Right atrium auricular region (tissue), 2 donors: ENCODE data around the gene GARNL3. TPM values are rescaled to one million over a fixed set of nuclear protein-coding genes. Genes with fewer than 3 reads are reported as not detected.

Source experiments
- DNase-seq: peaks from one replicate; pipeline ENCODE4 v3.0.0-alpha.2; 2019; ENCODE audit warnings: low spot score
- H3K27ac ChIP-seq, 2 donors: fragments of 200-600 bp; sonication (generic); 1 replicate in 1 of 2; 2 replicates in 1 of 2; pipeline ENCODE4 v1.5.1; 2016 to 2019
- H3K27me3 ChIP-seq, 2 donors: fragments of 200-600 bp; sonication (generic); one replicate each; pipeline versions ENCODE4 v1.5.1 to v1.6.0; 2017 to 2019
- H3K36me3 ChIP-seq: fragments of 200-600 bp; sonication (generic); one replicate; pipeline ENCODE4 v1.5.1; 2016
- H3K4me1 ChIP-seq, 2 donors: fragments of 200-600 bp; sonication (generic); one replicate each; pipeline versions ENCODE4 v1.5.1 to v1.6.0; 2017 to 2019
- H3K4me3 ChIP-seq, 2 donors: fragments of 200-600 bp; sonication (generic); 1 replicate in 1 of 2; 2 replicates in 1 of 2; pipeline ENCODE4 v1.5.1; 2017 to 2019; ENCODE audit warnings: mild to moderate bottlenecking in 1 of 2, moderate library complexity in 1 of 2
- H3K9me3 ChIP-seq, 2 donors: fragments of 200-600 bp; sonication (generic); one replicate each; pipeline ENCODE4 v1.5.1; 2019
- CTCF ChIP-seq, 2 donors: fragments of 200-600 bp; sonication (generic); IDR thresholded peaks; one replicate each; pipeline ENCODE4 v1.5.1; 2019; ENCODE audit warnings: antibody characterized with exemption in 2 of 2
- total RNA-seq, 2 donors: library from RNA; depleted of rRNA; stranded (reverse); fragments of >200 nt; gene quantifications; one replicate each; pipeline ENCODE4 v1.1.0, GENCODE V29; 2016

Gene GARNL3
- total RNA-seq, 2 donors from 2014 or later = 8.9 to 17.7 TPM

GRCh38 chr9:127423934-127424675 is 159.5 kb downstream of the GARNL3 start, which contains the start of gene ZNF79:
Gene ZNF79, plus strand, starts transcription at chr9:127424382. Its CDS starts 406 bp downstream, at chr9:127424788.
- peak; percentile 95 for DNase-seq
- peaks cover 0 to 32% of the 10 kb centered on the region in 2 donors for H3K4me1 ChIP-seq
- H3K9me3 ChIP-seq = no peaks in the 10 kb centered on the region
- peak in 1 of 2 donors; percentile 17 for TF ChIP-seq CTCF (IDR thresholded peaks at IDR 0.05)
- peaks cover 7% of the 10 kb centered on the region for H3K36me3 ChIP-seq
- no peaks in the 10 kb centered on the region for H3K27me3 ChIP-seq
- peak within 1 kb of the TSS; percentile 73 to 89 for H3K4me3 ChIP-seq
- H3K27ac ChIP-seq = peak within 1 kb of the TSS; percentile 86 to 88

GRCh38 chr9:127424676-127424999 is 160.1 kb downstream of the GARNL3 start:
- H3K27me3 ChIP-seq = no peaks in the 10 kb centered on the region
- no peaks in the 10 kb centered on the region for H3K9me3 ChIP-seq
- TF ChIP-seq CTCF (IDR thresholded peaks at IDR 0.05) = no peak
- H3K4me3 ChIP-seq = peak overlapping the region; percentile 73 to 89
- DNase-seq = no peak
- peaks cover 11% of the 10 kb centered on the region for H3K36me3 ChIP-seq
- peak overlapping the region; percentile 86 to 88 for H3K27ac ChIP-seq
- peaks cover 0 to 32% of the 10 kb centered on the region in 2 donors for H3K4me1 ChIP-seq

GRCh38 chr9:127426756-127427155 is 162.2 kb downstream of the GARNL3 start:
- Histone ChIP-seq H3K27ac (no peak overlapping the region), H3K36me3 (peaks cover 24% of the 10 kb centered on the region), H3K4me3 (no peak overlapping the region), H3K27me3 (no peaks in the 10 kb centered on the region), H3K4me1 (peaks cover 0 to 32% of the 10 kb centered on the region in 2 donors), H3K9me3 (no peaks in the 10 kb centered on the region)
- no peak for DNase-seq
- no peak for TF ChIP-seq CTCF (IDR thresholded peaks at IDR 0.05)

- no peak for DNase-seq
- Histone ChIP-seq H3K27me3 (no peaks in the 10 kb centered on the region), H3K4me3 (no peak overlapping the region), H3K9me3 (no peaks in the 10 kb centered on the region), H3K4me1 (peaks cover 0 to 18% of the 10 kb centered on the region in 2 donors), H3K27ac (no peak overlapping the region), H3K36me3 (peaks cover 32% of the 10 kb centered on the region)
- no peak for TF ChIP-seq CTCF (IDR thresholded peaks at IDR 0.05)
These were observed 163.8 kb downstream of the GARNL3 start for GRCh38 chr9:127428348-127428747.

GRCh38 chr9:127430415-127430814 is 165.8 kb downstream of the GARNL3 start:
- DNase-seq = no peak
- H3K4me1 ChIP-seq = peaks cover 0 to 7% of the 10 kb centered on the region in 2 donors
- H3K36me3 ChIP-seq = peaks cover 52% of the 10 kb centered on the region
- no peaks in the 10 kb centered on the region for H3K27me3 ChIP-seq
- H3K9me3 ChIP-seq = no peaks in the 10 kb centered on the region
- no peak for TF ChIP-seq CTCF (IDR thresholded peaks at IDR 0.05)
- no peak overlapping the region for H3K4me3 ChIP-seq
- no peak overlapping the region for H3K27ac ChIP-seq
